ENCODE results near the gene TMEM72.

Gene TMEM72

GRCh38 chr10:44969854-44970253, 58.7 kb downstream of the TMEM72 start:
- DNase-seq, result no peak

GRCh38 chr10:44970812-44971395, 59.8 kb downstream of the TMEM72 start:
- DNase-seq, result no peak

GRCh38 chr10:44971434-44971833, 60.3 kb downstream of the TMEM72 start:
- DNase-seq, result no peak

GRCh38 chr10:44971935-44972757, 61.0 kb downstream of the TMEM72 start:
- no peak for DNase-seq

- no peak for DNase-seq
These were observed 61.8 kb downstream of the TMEM72 start for GRCh38 chr10:44972874-44973306.

GRCh38 chr10:44973323-44974081, 62.4 kb downstream of the TMEM72 start:
- DNase-seq, result no peak

- DNase-seq, result no peak
These were observed 63.0 kb downstream of the TMEM72 start for GRCh38 chr10:44974082-44974627.

- DNase-seq, result peak; percentile 51
These were observed 63.7 kb downstream of the TMEM72 start for GRCh38 chr10:44974628-44975430.

- DNase-seq, result no peak
These were observed 64.5 kb downstream of the TMEM72 start for GRCh38 chr10:44975431-44976331.

- no peak for DNase-seq
These were observed 65.4 kb downstream of the TMEM72 start for GRCh38 chr10:44976352-44977198.

- no peak for DNase-seq
These were observed 66.4 kb downstream of the TMEM72 start for GRCh38 chr10:44977287-44978212.

- DNase-seq, result no peak
These were observed 67.1 kb downstream of the TMEM72 start for GRCh38 chr10:44978213-44978569.

GRCh38 chr10:44978570-44979280, 67.6 kb downstream of the TMEM72 start, which contains the start of gene DEPP1:
TSS of gene DEPP1 (minus strand) at chr10:44978809. CDS start at chr10:44978030, 779 bp downstream.
- DNase-seq, result no peak

GRCh38 chr10:44979281-44980191, 68.4 kb downstream of the TMEM72 start:
- DNase-seq, result no peak

- no peak for DNase-seq
These were observed 69.4 kb downstream of the TMEM72 start for GRCh38 chr10:44980309-44981171.

Measured in T-helper 9 cell (primary cell).